Activated naive CD8-positive, alpha-beta T cell treated with anti-CD3 and anti-CD28 coated beads, Interleukin-2, amount 10 ng/mL, durations not matched to agents 7 days and 5 days (primary cell): ENCODE measurements around the gene AKAP12. TPM values are rescaled to one million over a fixed set of nuclear protein-coding genes. Genes with fewer than 3 reads are reported as not detected.

Experiments used
- ATAC-seq: fragments of 150-1000 bp; cut with Tn5 transposase; one replicate; pipeline ENCODE4 v1.10.0; 2021; ENCODE audit warnings: low read depth, moderate library complexity
- POLR2A ChIA-PET: fragments of 350-600 bp; sonication (Branson Sonifier 250); formaldehyde crosslinking; loops from one replicate; lab custom pipeline; 2021; ENCODE audit warnings: antibody characterized with exemption; lab: Charles Lee
- DNase-seq: peaks from one replicate; pipeline ENCODE4 v3.0.0; 2021
- H3K27ac Mint-ChIP-seq: one replicate; pipeline ENCODE4 v1.8.0; 2022; ENCODE audit warnings: mild to moderate bottlenecking, mixed read lengths
- H3K27me3 Mint-ChIP-seq: one replicate; pipeline ENCODE4 v1.8.0; 2022; ENCODE audit warnings: mild to moderate bottlenecking, moderate library complexity, mixed read lengths
- H3K36me3 Mint-ChIP-seq: one replicate; pipeline ENCODE4 v1.8.0; 2021; ENCODE audit warnings: mild to moderate bottlenecking, mixed read lengths
- H3K4me1 Mint-ChIP-seq: one replicate; pipeline ENCODE4 v1.8.0; 2021; ENCODE audit warnings: mixed read lengths
- H3K4me3 Mint-ChIP-seq: one replicate; pipeline ENCODE4 v1.8.0; 2022; ENCODE audit warnings: mild to moderate bottlenecking, moderate library complexity, mixed read lengths
- H3K9me3 Mint-ChIP-seq: one replicate; pipeline ENCODE4 v1.8.0; 2021; ENCODE audit warnings: mixed read lengths
- total RNA-seq, 2 experiments: library from RNA; stranded (reverse); gene quantifications; one replicate each; pipeline ENCODE4 v1.2.3, GENCODE V29; 2021

AKAP12 gene
- under 1 TPM; 0.06 to 0.11 TPM for total RNA-seq

GRCh38 chr6:151239603-151240035, at the start of gene AKAP12:
Gene AKAP12, plus strand, starts transcription at chr6:151239967. Its CDS starts 596 bp downstream, at chr6:151240563.
- H3K4me3 Mint-ChIP-seq, result peak within 1 kb of the TSS; percentile 79
- H3K27ac Mint-ChIP-seq, result no peak within 1 kb of the TSS
- ATAC-seq (no peak), DNase-seq (no peak)
- no peaks in the 10 kb centered on the region for H3K36me3 Mint-ChIP-seq
- no peaks in the 10 kb centered on the region for H3K9me3 Mint-ChIP-seq
- H3K4me1 Mint-ChIP-seq, result peaks cover 7% of the 10 kb centered on the region
- POLR2A ChIA-PET, result no interaction called here
- H3K27me3 Mint-ChIP-seq, result peaks cover 80% of the 10 kb centered on the region

- ATAC-seq (no peak), DNase-seq (no peak)
- POLR2A ChIA-PET, result no interaction called here
- Mint-ChIP-seq H3K36me3 (no peaks in the 10 kb centered on the region), H3K27ac (no peak overlapping the region), H3K4me1 (no peaks in the 10 kb centered on the region), H3K9me3 (no peaks in the 10 kb centered on the region), H3K27me3 (peaks cover 6% of the 10 kb centered on the region), H3K4me3 (no peak overlapping the region)
Measured at GRCh38 chr6:151191527-151191926, 48.2 kb upstream of the AKAP12 start.

GRCh38 chr6:151196555-151196954, 43.2 kb upstream of the AKAP12 start:
- Mint-ChIP-seq H3K4me1 (no peaks in the 10 kb centered on the region), H3K27me3 (peaks cover 13% of the 10 kb centered on the region), H3K36me3 (no peaks in the 10 kb centered on the region), H3K9me3 (no peaks in the 10 kb centered on the region), H3K27ac (no peak overlapping the region), H3K4me3 (no peak overlapping the region)
- DNase-seq (no peak), ATAC-seq (no peak)
- POLR2A ChIA-PET, result no interaction called here

- no peaks in the 10 kb centered on the region for H3K9me3 Mint-ChIP-seq
Measured at GRCh38 chr6:151197556-151197955, 42.2 kb upstream of the AKAP12 start.

GRCh38 chr6:151199991-151200390, 39.8 kb upstream of the AKAP12 start:
- no peaks in the 10 kb centered on the region for H3K9me3 Mint-ChIP-seq
- no peaks in the 10 kb centered on the region for H3K4me1 Mint-ChIP-seq
- H3K4me3 Mint-ChIP-seq, result no peak overlapping the region
- POLR2A ChIA-PET, result no interaction called here
- ATAC-seq, result no peak
- peaks cover 20% of the 10 kb centered on the region for H3K27me3 Mint-ChIP-seq
- H3K36me3 Mint-ChIP-seq, result no peaks in the 10 kb centered on the region
- H3K27ac Mint-ChIP-seq, result no peak overlapping the region
- DNase-seq, result no peak

More at GRCh38 chr6:151197556-151197955, 42.2 kb upstream of the AKAP12 start:
- H3K27me3 Mint-ChIP-seq, result peaks cover 15% of the 10 kb centered on the region
- ATAC-seq (no peak), DNase-seq (no peak)
- no peaks in the 10 kb centered on the region for H3K4me1 Mint-ChIP-seq
- no peaks in the 10 kb centered on the region for H3K36me3 Mint-ChIP-seq
- POLR2A ChIA-PET, result no interaction called here
- no peak overlapping the region for H3K4me3 Mint-ChIP-seq
- no peak overlapping the region for H3K27ac Mint-ChIP-seq

- Mint-ChIP-seq H3K4me1 (no peaks in the 10 kb centered on the region), H3K9me3 (no peaks in the 10 kb centered on the region), H3K4me3 (no peak overlapping the region), H3K27ac (no peak overlapping the region), H3K27me3 (peaks cover 22% of the 10 kb centered on the region), H3K36me3 (no peaks in the 10 kb centered on the region)
- no peak for ATAC-seq
- POLR2A ChIA-PET, result no interaction called here
- no peak for DNase-seq
Measured at GRCh38 chr6:151205721-151206600, 33.8 kb upstream of the AKAP12 start.

GRCh38 chr6:151207674-151208073, 32.1 kb upstream of the AKAP12 start:
- DNase-seq (no peak), ATAC-seq (no peak)
- POLR2A ChIA-PET, result no interaction called here
- Mint-ChIP-seq H3K27me3 (peaks cover 20% of the 10 kb centered on the region), H3K27ac (no peak overlapping the region), H3K36me3 (no peaks in the 10 kb centered on the region), H3K4me1 (no peaks in the 10 kb centered on the region), H3K4me3 (no peak overlapping the region), H3K9me3 (peaks cover 4% of the 10 kb centered on the region)

- H3K4me1 Mint-ChIP-seq, result no peaks in the 10 kb centered on the region
- peaks cover 4% of the 10 kb centered on the region for H3K9me3 Mint-ChIP-seq
- POLR2A ChIA-PET, result no interaction called here
- H3K27ac Mint-ChIP-seq, result no peak overlapping the region
- ATAC-seq (no peak), DNase-seq (no peak)
- no peaks in the 10 kb centered on the region for H3K36me3 Mint-ChIP-seq
- H3K4me3 Mint-ChIP-seq, result no peak overlapping the region
- H3K27me3 Mint-ChIP-seq, result peaks cover 16% of the 10 kb centered on the region
Measured at GRCh38 chr6:151209071-151209831, 30.5 kb upstream of the AKAP12 start.

GRCh38 chr6:151211075-151211474, 28.7 kb upstream of the AKAP12 start:
- no peak for ATAC-seq
- DNase-seq, result no peak
- Mint-ChIP-seq H3K27ac (no peak overlapping the region), H3K4me3 (no peak overlapping the region), H3K9me3 (peaks cover 4% of the 10 kb centered on the region), H3K4me1 (no peaks in the 10 kb centered on the region), H3K27me3 (peaks cover 14% of the 10 kb centered on the region), H3K36me3 (no peaks in the 10 kb centered on the region)
- POLR2A ChIA-PET, result no interaction called here

- no peak for ATAC-seq
- DNase-seq, result no peak
- POLR2A ChIA-PET, result no interaction called here
- Mint-ChIP-seq H3K9me3 (peaks cover 4% of the 10 kb centered on the region), H3K4me3 (no peak overlapping the region), H3K27ac (no peak overlapping the region), H3K36me3 (no peaks in the 10 kb centered on the region), H3K4me1 (no peaks in the 10 kb centered on the region), H3K27me3 (peaks cover 13% of the 10 kb centered on the region)
Measured at GRCh38 chr6:151213352-151213751, 26.4 kb upstream of the AKAP12 start.

- no peak overlapping the region for H3K27ac Mint-ChIP-seq
- no peak overlapping the region for H3K4me3 Mint-ChIP-seq
- ATAC-seq (no peak), DNase-seq (no peak)
- H3K9me3 Mint-ChIP-seq, result peaks cover 4% of the 10 kb centered on the region
- H3K36me3 Mint-ChIP-seq, result no peaks in the 10 kb centered on the region
- POLR2A ChIA-PET, result no interaction called here
- no peaks in the 10 kb centered on the region for H3K4me1 Mint-ChIP-seq
- peaks cover 7% of the 10 kb centered on the region for H3K27me3 Mint-ChIP-seq
Measured at GRCh38 chr6:151215999-151216398, 23.8 kb upstream of the AKAP12 start.

GRCh38 chr6:151216804-151217203, 23.0 kb upstream of the AKAP12 start:
- Mint-ChIP-seq H3K36me3 (no peaks in the 10 kb centered on the region), H3K4me1 (no peaks in the 10 kb centered on the region), H3K4me3 (no peak overlapping the region), H3K27me3 (peaks cover 5% of the 10 kb centered on the region), H3K9me3 (no peaks in the 10 kb centered on the region), H3K27ac (no peak overlapping the region)
- ATAC-seq, result no peak
- no peak for DNase-seq
- POLR2A ChIA-PET, result no interaction called here

GRCh38 chr6:151219192-151219591, 20.6 kb upstream of the AKAP12 start:
- no peak for ATAC-seq
- Mint-ChIP-seq H3K27ac (no peak overlapping the region), H3K27me3 (peaks cover 8% of the 10 kb centered on the region), H3K4me1 (no peaks in the 10 kb centered on the region), H3K9me3 (no peaks in the 10 kb centered on the region), H3K4me3 (no peak overlapping the region), H3K36me3 (no peaks in the 10 kb centered on the region)
- DNase-seq, result no peak
- POLR2A ChIA-PET, result no interaction called here

- POLR2A ChIA-PET, result no interaction called here
- Mint-ChIP-seq H3K4me1 (no peaks in the 10 kb centered on the region), H3K27ac (no peak overlapping the region), H3K4me3 (no peak overlapping the region), H3K9me3 (no peaks in the 10 kb centered on the region), H3K27me3 (peaks cover 6% of the 10 kb centered on the region), H3K36me3 (no peaks in the 10 kb centered on the region)
- ATAC-seq (no peak), DNase-seq (no peak)
Measured at GRCh38 chr6:151224076-151224475, 15.7 kb upstream of the AKAP12 start.
